Ammon's horn (tissue), 1 donor: ENCODE data around the gene MAGEF1.

Experiments used
- DNase-seq: peaks from one replicate; pipeline ENCODE4 v3.0.0-alpha.2; 2016; ENCODE audit warnings: low spot score

MAGEF1 gene

GRCh38 chr3:184690192-184690883, 21.5 kb downstream of the MAGEF1 start:
- no peak for DNase-seq

- no peak for DNase-seq
Observed at GRCh38 chr3:184688882-184689271, 23.0 kb downstream of the MAGEF1 start.

- DNase-seq, result no peak
Observed at GRCh38 chr3:184688251-184688881, 23.5 kb downstream of the MAGEF1 start.

- peak; percentile 75 for DNase-seq
Observed at GRCh38 chr3:184687363-184688015, 24.4 kb downstream of the MAGEF1 start.

GRCh38 chr3:184685646-184686045, 26.2 kb downstream of the MAGEF1 start:
- no peak for DNase-seq

- DNase-seq, result no peak
Observed at GRCh38 chr3:184685055-184685454, 26.8 kb downstream of the MAGEF1 start.

- DNase-seq, result no peak
Observed at GRCh38 chr3:184683900-184684560, 27.8 kb downstream of the MAGEF1 start.

GRCh38 chr3:184683234-184683633, 28.6 kb downstream of the MAGEF1 start:
- no peak for DNase-seq

GRCh38 chr3:184682671-184683070, 29.2 kb downstream of the MAGEF1 start:
- DNase-seq, result no peak

- DNase-seq, result no peak
Observed at GRCh38 chr3:184680385-184681345, 31.2 kb downstream of the MAGEF1 start.

GRCh38 chr3:184679056-184679816, 32.6 kb downstream of the MAGEF1 start:
- DNase-seq, result no peak

GRCh38 chr3:184678317-184679055, 33.4 kb downstream of the MAGEF1 start:
- no peak for DNase-seq

GRCh38 chr3:184677344-184678316, 34.2 kb downstream of the MAGEF1 start:
- no peak for DNase-seq

- DNase-seq, result peak; percentile 70
Observed at GRCh38 chr3:184676927-184677326, 34.9 kb downstream of the MAGEF1 start.

GRCh38 chr3:184674626-184675025, 37.2 kb downstream of the MAGEF1 start:
- DNase-seq, result no peak

GRCh38 chr3:184672977-184673870, 38.6 kb downstream of the MAGEF1 start:
- no peak for DNase-seq

GRCh38 chr3:184672335-184672734, 39.5 kb downstream of the MAGEF1 start:
- no peak for DNase-seq

- DNase-seq, result no peak
Observed at GRCh38 chr3:184670091-184670602, 41.7 kb downstream of the MAGEF1 start.
